ENCODE results near the gene C6orf141.

Gene C6orf141

GRCh38 chr6:49535795-49536194, 14.7 kb upstream of the C6orf141 start:
- TF ChIP-seq CTCF (IDR thresholded peaks at IDR 0.05; ENCODE audit: low read length, missing control alignments): no peak
- no peak overlapping the region for H3K4me3 ChIP-seq (replicated peaks; ENCODE audit: low read depth, low read length)
- no peak for DNase-seq (ENCODE audit: low read depth)

- TF ChIP-seq CTCF (IDR thresholded peaks at IDR 0.05; ENCODE audit: low read length, missing control alignments): no peak
These were observed 11.4 kb upstream of the C6orf141 start for GRCh38 chr6:49539102-49539501.

GRCh38 chr6:49540614-49541013, 9.9 kb upstream of the C6orf141 start:
- DNase-seq (ENCODE audit: low read depth): no peak

More at GRCh38 chr6:49539102-49539501, 11.4 kb upstream of the C6orf141 start:
- no peak overlapping the region for H3K4me3 ChIP-seq (replicated peaks; ENCODE audit: low read depth, low read length)
- DNase-seq (ENCODE audit: low read depth): no peak

GRCh38 chr6:49541210-49541724, 9.2 kb upstream of the C6orf141 start:
- no peak for TF ChIP-seq CTCF (IDR thresholded peaks at IDR 0.05; ENCODE audit: low read length, missing control alignments)
- DNase-seq (ENCODE audit: low read depth): peak; percentile 95
- H3K4me3 ChIP-seq (replicated peaks; ENCODE audit: low read depth, low read length): peak overlapping the region; percentile 34

More at GRCh38 chr6:49540614-49541013, 9.9 kb upstream of the C6orf141 start:
- no peak for TF ChIP-seq CTCF (IDR thresholded peaks at IDR 0.05; ENCODE audit: low read length, missing control alignments)
- H3K4me3 ChIP-seq (replicated peaks; ENCODE audit: low read depth, low read length): no peak overlapping the region

- peak overlapping the region; percentile 34 for H3K4me3 ChIP-seq (replicated peaks; ENCODE audit: low read depth, low read length)
- TF ChIP-seq CTCF (IDR thresholded peaks at IDR 0.05; ENCODE audit: low read length, missing control alignments): no peak
- peak; percentile 51 for DNase-seq (ENCODE audit: low read depth)
These were observed 8.5 kb upstream of the C6orf141 start for GRCh38 chr6:49541936-49542335.

- DNase-seq (ENCODE audit: low read depth): no peak
- TF ChIP-seq CTCF (IDR thresholded peaks at IDR 0.05; ENCODE audit: low read length, missing control alignments): no peak
- no peak overlapping the region for H3K4me3 ChIP-seq (replicated peaks; ENCODE audit: low read depth, low read length)
These were observed 7.2 kb upstream of the C6orf141 start for GRCh38 chr6:49543087-49543858.
